ENCODE data around the gene HIPK3. TPM values are rescaled to one million over a fixed set of nuclear protein-coding genes. Genes with fewer than 3 reads are reported as not detected.
A peak's percentile ranks its signal among the peaks of the same experiment; 100 is the strongest.

The HIPK3 gene
- total and polyA plus RNA-seq, 10 of the 15 experiments (the other 5 are each of a cell fraction or from before 2014, with no cell fraction given): 3.4 to 26.5 (median 13.6) TPM

GRCh38 chr11:33320016-33320813 is 63.0 kb downstream of the HIPK3 start (continued):
- no peak for TF ChIP-seq REST (IDR thresholded peaks at IDR 0.05; ENCODE audit: low read depth, low read length)
- TF ChIP-seq RELB (IDR thresholded peaks at IDR 0.05; ENCODE audit: low read depth): 0 out of 2 replicates have a peak, but pooled peaks have one; percentile 15
- TF ChIP-seq RB1 (IDR thresholded peaks at IDR 0.05; ENCODE audit: borderline replicate concordance): no peak
- TF ChIP-seq ZBTB40 (IDR thresholded peaks at IDR 0.05; ENCODE audit: borderline replicate concordance): no peak
- no peak for TF ChIP-seq POLR2A (IDR thresholded peaks at IDR 0.05; ENCODE audit: low read depth, low read length)
- TF ChIP-seq PRDM15 (CRISPR knock-in tag; IDR thresholded peaks at IDR 0.05): no peak
- TF ChIP-seq NFIC (IDR thresholded peaks at IDR 0.05; ENCODE audit: low read depth, low read length): no peak
- TF ChIP-seq PAX8 (IDR thresholded peaks at IDR 0.05): no peak
- TF ChIP-seq YY1 (IDR thresholded peaks at IDR 0.05; ENCODE audit: low read depth, low read length): 0 out of 2 replicates have a peak, but pooled peaks have one; percentile 9
- no peak for TF ChIP-seq ETV6 (conservative IDR thresholded peaks at IDR 0.05 in 1 of 2, IDR thresholded peaks at IDR 0.05 in 1 of 2; ENCODE audit: borderline replicate concordance in 1 of 2, low read depth in 1 of 2)
- TF ChIP-seq STAT3 (IDR thresholded peaks at IDR 0.05; ENCODE audit: low read depth, low read length): no peak
- TF ChIP-seq E4F1 (IDR thresholded peaks at IDR 0.05; ENCODE audit: borderline replicate concordance, partially characterized antibody): no peak
